K562 (cell line): Measurements from ENCODE around the gene P2RY14. TPM values are rescaled to one million over a fixed set of nuclear protein-coding genes. Genes with fewer than 3 reads are reported as not detected.

Source experiments
- ATAC-seq: fragments of 200-7000 bp; cut with Tn5 transposase; 3 replicates; pipeline ENCODE4 v1.9.1; 2020; ENCODE audit warnings: moderate library complexity
- BruUV-seq: library from RNA; stranded (reverse); fragments of 400-500 nt; replicated peaks from 2 replicates; lab custom pipeline; 2021; lab: Mats Ljungman, UMichigan
- CTCF ChIA-PET: fragments of 300-600 bp; formaldehyde crosslinking; extraction: SDS; loops from one replicate; lab custom pipeline; 2021; ENCODE audit warnings: low intra/inter-chr PET ratio; lab: Yijun Ruan, JAX
- POLR2A ChIA-PET: fragments of 300-600, 350-650 bp; sonication (Branson Sonifier 250); formaldehyde crosslinking; extraction: SDS; loops from one replicate; lab custom pipeline; 2021; ENCODE audit warnings: antibody characterized with exemption, inconsistent platforms; lab: Yijun Ruan, JAX
- DNase-seq, 4 experiments: peaks; one replicate each; pipeline versions ENCODE4 v3.0.0 to v3.0.0-alpha.2; 2011 to 2018; ENCODE audit warnings: low spot score in 3 of 4, mixed read lengths in 3 of 4; ENCODE audit errors: extremely low read depth in 1 of 4
- FAIRE-seq: peaks from 2 replicates; lab custom pipeline; 2011; peaks lifted over from hg19 to GRCh38; lab: Jason Lieb, UNC
- H2AFZ ChIP-seq: 2 replicates; pipeline ENCODE4 v1.6.0; 2011; ENCODE audit warnings: low read depth, low read length, control low read depth, inconsistent platforms
- H3K27ac ChIP-seq: fragments of 200-600 bp; 3 replicates; pipeline ENCODE4 v1.8.0; 2011; ENCODE audit warnings: low read depth, mild to moderate bottlenecking, control low read depth, inconsistent platforms, low read length, moderate library complexity, mixed read lengths; ENCODE audit errors: extremely low read depth
- H3K27me3 ChIP-seq, 2 experiments: fragments of 300-600 bp in 1 of 2; 2 replicates in 1 of 2; 3 replicates in 1 of 2; pipeline versions ENCODE4 v1.6.0 to v1.8.0; 2011; ENCODE audit warnings: inconsistent platforms in 2 of 2, low read length in 2 of 2, mild to moderate bottlenecking in 1 of 2, mixed read lengths in 1 of 2, moderate library complexity in 1 of 2; ENCODE audit not compliant: control insufficient read depth in 2 of 2, insufficient read depth in 2 of 2
- H3K36me3 ChIP-seq: fragments of 300-600 bp; 3 replicates; pipeline ENCODE4 v1.8.0; 2011; ENCODE audit warnings: mild to moderate bottlenecking, low read length, inconsistent platforms; ENCODE audit not compliant: control insufficient read depth, insufficient read depth
- H3K4me1 ChIP-seq, 2 experiments: fragments of 200-600 bp in 1 of 2; replicated peaks in 1 of 2; 2 replicates in 1 of 2; 3 replicates in 1 of 2; pipeline versions ENCODE4 v1.5.1 to v1.8.0; 2011; ENCODE audit warnings: inconsistent platforms in 2 of 2, low read length in 2 of 2, mild to moderate bottlenecking in 1 of 2, mixed read lengths in 1 of 2, moderate library complexity in 1 of 2; ENCODE audit not compliant: control insufficient read depth in 2 of 2, insufficient read depth in 2 of 2
- H3K4me2 ChIP-seq: 2 replicates; pipeline ENCODE4 v1.6.1; 2011; ENCODE audit warnings: low read length, control low read depth, inconsistent platforms, mixed read lengths; ENCODE audit not compliant: insufficient read depth
- H3K4me3 ChIP-seq: fragments of 200-600 bp; sonication (generic), shearing (Covaris generic); 2 replicates; pipeline ENCODE4 v1.5.1; 2016; ENCODE audit warnings: control low read depth, inconsistent platforms
- H3K79me2 ChIP-seq: fragments of 200-600 bp; 3 replicates; pipeline ENCODE4 v1.8.0; 2011; ENCODE audit warnings: low read length, inconsistent platforms; ENCODE audit not compliant: control insufficient read depth, insufficient read depth
- H3K9ac ChIP-seq, 2 experiments: 2 replicates each; pipeline versions ENCODE4 v1.6.0 to v1.6.1; 2011; ENCODE audit warnings: low read depth in 2 of 2, low read length in 2 of 2, control low read depth in 1 of 2, inconsistent platforms in 1 of 2, mild to moderate bottlenecking in 1 of 2, mixed read lengths in 1 of 2; ENCODE audit not compliant: insufficient read depth in 1 of 2
- H3K9me1 ChIP-seq: one replicate; pipeline ENCODE4 v1.6.0; 2011; ENCODE audit warnings: inconsistent platforms, mild to moderate bottlenecking, low read length, moderate library complexity; ENCODE audit not compliant: control insufficient read depth, insufficient read depth
- H3K9me3 ChIP-seq: replicated peaks from 2 replicates; pipeline ENCODE4 v1.5.1; 2011; ENCODE audit warnings: low read depth, low read length, inconsistent platforms; ENCODE audit not compliant: control insufficient read depth, insufficient read depth
- H4K20me1 ChIP-seq: replicated peaks from 2 replicates; pipeline ENCODE4 v1.6.1; 2011; ENCODE audit warnings: low read length, inconsistent platforms, mixed read lengths; ENCODE audit not compliant: control insufficient read depth, insufficient read depth
- ASH1L ChIP-seq: fragments of 450-650 bp; IDR thresholded peaks from 2 replicates; pipeline ENCODE4 v1.6.1; 2018; ENCODE audit warnings: borderline replicate concordance, mild to moderate bottlenecking, low read depth; ENCODE audit not compliant: partially characterized antibody
- BDP1 ChIP-seq: IDR thresholded peaks from 3 replicates; pipeline ENCODE4 v1.6.1; 2011; ENCODE audit not compliant: insufficient read length, insufficient read depth
- CHD4 ChIP-seq: fragments of 200-600 bp; sonication (generic); IDR thresholded peaks from 3 replicates; pipeline ENCODE4 v1.6.1; 2012; ENCODE audit warnings: low read depth, mild to moderate bottlenecking, mixed read lengths, low read length, inconsistent platforms; ENCODE audit not compliant: insufficient read depth, insufficient replicate concordance, poor library complexity, severe bottlenecking
- EHMT2 ChIP-seq: fragments of 450-650 bp; IDR thresholded peaks from 2 replicates; pipeline ENCODE4 v1.6.1; 2018; ENCODE audit warnings: antibody characterized with exemption
- HNRNPL ChIP-seq: fragments of 200-400 bp; formaldehyde crosslinking; IDR thresholded peaks from 2 replicates; pipeline ENCODE4 v1.6.1; 2017; ENCODE audit warnings: low read depth, mild to moderate bottlenecking, low read length
- KLF16 ChIP-seq: IDR thresholded peaks from 2 replicates; pipeline ENCODE4 v1.6.1; 2016; ENCODE audit warnings: antibody characterized with exemption
- MXI1 ChIP-seq: IDR thresholded peaks from 2 replicates; pipeline ENCODE4 v1.6.1; 2011; ENCODE audit warnings: low read depth, mild to moderate bottlenecking, improper control_type of control experiment, low read length
- NCOR1 ChIP-seq: fragments of 450-650 bp; IDR thresholded peaks from 2 replicates; pipeline ENCODE4 v1.6.1; 2016; ENCODE audit warnings: mild to moderate bottlenecking, moderate library complexity
- POLR2G ChIP-seq: fragments of 200-400 bp; formaldehyde crosslinking; IDR thresholded peaks from 2 replicates; pipeline ENCODE4 v1.6.1; 2017; ENCODE audit warnings: low read depth, mild to moderate bottlenecking, antibody characterized with exemption, low read length, moderate library complexity
- PPARD ChIP-seq: fragments of 250-450 bp; sonication (Bioruptor Pico); IDR thresholded peaks from 2 replicates; pipeline ENCODE4 v1.8.0; 2022; ENCODE audit warnings: inconsistent platforms, mild to moderate bottlenecking, moderate library complexity
- PRPF4 ChIP-seq: fragments of 200-400 bp; formaldehyde crosslinking; IDR thresholded peaks from one replicate; pipeline ENCODE4 v1.6.1; 2017; ENCODE audit warnings: low read length, low read depth, mild to moderate bottlenecking; ENCODE audit not compliant: insufficient read depth, poor library complexity, severe bottlenecking
- RBM25 ChIP-seq: fragments of 200-400 bp; formaldehyde crosslinking; IDR thresholded peaks from 2 replicates; pipeline ENCODE4 v1.6.1; 2018; ENCODE audit warnings: low read length, low read depth, moderate library complexity; ENCODE audit not compliant: severe bottlenecking
- SNIP1 ChIP-seq: fragments of 450-650 bp; IDR thresholded peaks from 2 replicates; pipeline ENCODE4 v1.7.1; 2017; ENCODE audit warnings: low read depth, mild to moderate bottlenecking
- WGBS: fragments of 100-300 bp; shearing (Covaris generic); methylation state at CpG from one replicate; pipeline ENCODE4 v1.1.6; 2016; ENCODE audit warnings: low coverage, mixed read lengths; ENCODE audit not compliant: insufficient coverage; ENCODE audit errors: missing lambda C conversion rate; 5-methylcytosine and 5-hydroxymethylcytosine counted together
- in situ Hi-C: fragments of 300-500 bp; cut with MboI; formaldehyde crosslinking; loops from 4 replicates; pipeline ENCODE4 v1.15.0; 2018; ENCODE audit warnings: inconsistent platforms, mixed read lengths
- intact Hi-C: fragments of 100-400 bp; cut with micrococcal nuclease; formaldehyde crosslinking; loops from 2 replicates; pipeline ENCODE4 v1.14.2; 2022
- polyA plus RNA-seq, 8 experiments: library from polyadenylated mRNA; depleted of rRNA in 4 of 8; stranded (reverse) in 5 of 8; unstranded in 3 of 8; fragments of >200 nt; fragmentation: Nextera tagmentation in 2 of 8; fragmentation: Illumina TruSeq in 1 of 8; extraction: Ambion mirVana in 2 of 8; extraction: Trizol in 1 of 8; gene quantifications; 2 replicates each; pipeline versions ENCODE4 v1.2.1 to v1.2.3, GENCODE V29; 2011 to 2014; ENCODE audit warnings: inconsistent platforms in 1 of 8, missing spikeins in 1 of 8
- total RNA-seq, 7 experiments: library from RNA; depleted of rRNA in 6 of 7; stranded (reverse); fragments of >200 nt in 6 of 7; fragmentation: Illumina TruSeq in 2 of 7; extraction: Trizol in 2 of 7; gene quantifications; 2 replicates each; pipeline versions ENCODE4 v1.2.1 to v1.2.3, GENCODE V29; 2011 to 2021; ENCODE audit warnings: low replicate concordance in 1 of 7
- TF ChIP-seq, protein P1 (sequence below), 2 experiments: fragments of 450-650 bp in 1 of 2; sonication (generic) in 1 of 2; formaldehyde crosslinking; conservative IDR thresholded peaks; 2 replicates each; pipeline versions ENCODE4 v1.4.0 to v1.8.1; 2020 to 2022; ENCODE audit warnings: mild to moderate bottlenecking in 1 of 2, missing genetic modification reagents in 1 of 2
- TF ChIP-seq, protein P2 (sequence below): sonication (generic); formaldehyde crosslinking; IDR thresholded peaks from 2 replicates; pipeline ENCODE4 v1.8.1; 2023; ENCODE audit warnings: mild to moderate bottlenecking, missing genetic modification reagents

Gene P2RY14
- total and polyA plus RNA-seq, 9 of the 15 experiments (the other 6 are each of a cell fraction or from before 2014, with no cell fraction given) = not detected

DNA sequence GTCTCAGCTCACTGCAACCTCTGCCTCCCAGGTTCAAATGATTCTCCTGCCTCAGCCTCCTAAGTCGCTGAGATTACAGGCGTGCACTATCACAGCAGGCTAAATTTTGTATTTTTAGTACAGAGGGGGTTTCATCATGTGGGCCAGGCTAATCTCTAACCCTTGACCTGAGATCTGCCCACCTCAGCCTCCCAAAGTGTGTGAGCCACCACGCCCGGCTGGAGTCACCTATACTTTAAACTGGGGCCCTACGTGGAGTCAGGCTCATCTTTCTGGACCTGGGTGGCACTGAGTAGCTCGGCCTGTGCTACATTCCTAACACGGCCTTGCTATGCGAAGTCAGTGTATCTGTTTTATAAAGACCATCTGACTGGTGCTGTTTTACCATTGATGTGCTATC lies 81.1 kb downstream of the P2RY14 start:
- Histone ChIP-seq H3K4me3 (no peak overlapping the region), H3K9ac (no peak overlapping the region), H3K9me1 (no peaks in the 10 kb centered on the region), H3K27ac (no peak overlapping the region), H3K36me3 (no peaks in the 10 kb centered on the region), H3K79me2 (no peaks in the 10 kb centered on the region), H3K4me1 (no peaks in the 10 kb centered on the region), H3K27me3 (peaks cover 3 to 5% of the 10 kb centered on the region in 2 experiments; a peak in 4 of 5 replicates), H4K20me1 (no peaks in the 10 kb centered on the region), H2AFZ (no peak overlapping the region), H3K4me2 (no peak overlapping the region), H3K9me3 (no peaks in the 10 kb centered on the region)
- BruUV-seq = no TSS peak
- ChIA-PET CTCF (no interaction called here), POLR2A (interaction anchor here (1.3 kb wide), 1 partner anchor 12 kb away, joined by 3 read pairs; no protein-coding TSS in a partner anchor)
- FAIRE-seq = no peak
- no peak for ATAC-seq
- in situ Hi-C loops = no loop called here
- WGBS = under 1% methylated on average over 8 of the region's 8 CpGs
- TF ChIP-seq ASH1L (no peak), KLF16 (no peak), CHD4 (no peak), PRPF4 (no peak), BDP1 (no peak), NCOR1 (no peak), POLR2G (no peak), EHMT2 (no peak), MXI1 (no peak), HNRNPL (no peak), SNIP1 (no peak), PPARD (CRISPR knock-in tag) (no peak), RBM25 (no peak)
- TF ChIP-seq, protein P1, sequence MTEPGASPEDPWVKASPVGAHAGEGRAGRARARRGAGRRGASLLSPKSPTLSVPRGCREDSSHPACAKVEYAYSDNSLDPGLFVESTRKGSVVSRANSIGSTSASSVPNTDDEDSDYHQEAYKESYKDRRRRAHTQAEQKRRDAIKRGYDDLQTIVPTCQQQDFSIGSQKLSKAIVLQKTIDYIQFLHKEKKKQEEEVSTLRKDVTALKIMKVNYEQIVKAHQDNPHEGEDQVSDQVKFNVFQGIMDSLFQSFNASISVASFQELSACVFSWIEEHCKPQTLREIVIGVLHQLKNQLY (CRISPR knock-in tag; conservative IDR thresholded peaks at IDR 0.05) = no peak
- TF ChIP-seq, protein P2, sequence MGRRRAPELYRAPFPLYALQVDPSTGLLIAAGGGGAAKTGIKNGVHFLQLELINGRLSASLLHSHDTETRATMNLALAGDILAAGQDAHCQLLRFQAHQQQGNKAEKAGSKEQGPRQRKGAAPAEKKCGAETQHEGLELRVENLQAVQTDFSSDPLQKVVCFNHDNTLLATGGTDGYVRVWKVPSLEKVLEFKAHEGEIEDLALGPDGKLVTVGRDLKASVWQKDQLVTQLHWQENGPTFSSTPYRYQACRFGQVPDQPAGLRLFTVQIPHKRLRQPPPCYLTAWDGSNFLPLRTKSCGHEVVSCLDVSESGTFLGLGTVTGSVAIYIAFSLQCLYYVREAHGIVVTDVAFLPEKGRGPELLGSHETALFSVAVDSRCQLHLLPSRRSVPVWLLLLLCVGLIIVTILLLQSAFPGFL = no peak
- intact Hi-C loops = no loop called here
- DNase-seq = no peak
